ENCODE results near the gene TP53I11.

DNA sequence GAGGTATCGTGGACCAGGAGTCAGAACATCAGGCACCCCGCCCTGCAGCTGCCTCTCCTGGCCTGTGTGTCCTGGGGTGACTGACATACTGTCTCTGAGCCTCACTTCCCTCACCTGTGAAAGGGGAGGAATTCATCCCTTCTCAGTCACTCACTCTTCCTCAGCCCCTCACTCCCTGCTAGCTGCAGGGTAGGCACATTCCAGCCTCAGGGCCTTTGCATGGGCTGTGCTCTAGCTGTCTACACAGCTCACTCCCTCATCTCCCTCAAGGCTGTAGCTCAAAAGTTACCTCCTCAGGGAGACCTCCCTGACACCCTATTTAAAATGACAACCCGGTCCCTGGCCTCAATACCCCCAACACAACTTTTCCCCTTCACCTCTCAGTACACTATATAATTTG is 2.5 kb downstream of the TP53I11 start:
- no peak for TF ChIP-seq FOXM1 (IDR thresholded peaks at IDR 0.05; ENCODE audit: borderline replicate concordance, low read depth)
- no peak for TF ChIP-seq EP300 (IDR thresholded peaks at IDR 0.05; ENCODE audit: borderline replicate concordance)
- no peak for TF ChIP-seq NFIC (IDR thresholded peaks at IDR 0.05)
- TF ChIP-seq, protein P1, sequence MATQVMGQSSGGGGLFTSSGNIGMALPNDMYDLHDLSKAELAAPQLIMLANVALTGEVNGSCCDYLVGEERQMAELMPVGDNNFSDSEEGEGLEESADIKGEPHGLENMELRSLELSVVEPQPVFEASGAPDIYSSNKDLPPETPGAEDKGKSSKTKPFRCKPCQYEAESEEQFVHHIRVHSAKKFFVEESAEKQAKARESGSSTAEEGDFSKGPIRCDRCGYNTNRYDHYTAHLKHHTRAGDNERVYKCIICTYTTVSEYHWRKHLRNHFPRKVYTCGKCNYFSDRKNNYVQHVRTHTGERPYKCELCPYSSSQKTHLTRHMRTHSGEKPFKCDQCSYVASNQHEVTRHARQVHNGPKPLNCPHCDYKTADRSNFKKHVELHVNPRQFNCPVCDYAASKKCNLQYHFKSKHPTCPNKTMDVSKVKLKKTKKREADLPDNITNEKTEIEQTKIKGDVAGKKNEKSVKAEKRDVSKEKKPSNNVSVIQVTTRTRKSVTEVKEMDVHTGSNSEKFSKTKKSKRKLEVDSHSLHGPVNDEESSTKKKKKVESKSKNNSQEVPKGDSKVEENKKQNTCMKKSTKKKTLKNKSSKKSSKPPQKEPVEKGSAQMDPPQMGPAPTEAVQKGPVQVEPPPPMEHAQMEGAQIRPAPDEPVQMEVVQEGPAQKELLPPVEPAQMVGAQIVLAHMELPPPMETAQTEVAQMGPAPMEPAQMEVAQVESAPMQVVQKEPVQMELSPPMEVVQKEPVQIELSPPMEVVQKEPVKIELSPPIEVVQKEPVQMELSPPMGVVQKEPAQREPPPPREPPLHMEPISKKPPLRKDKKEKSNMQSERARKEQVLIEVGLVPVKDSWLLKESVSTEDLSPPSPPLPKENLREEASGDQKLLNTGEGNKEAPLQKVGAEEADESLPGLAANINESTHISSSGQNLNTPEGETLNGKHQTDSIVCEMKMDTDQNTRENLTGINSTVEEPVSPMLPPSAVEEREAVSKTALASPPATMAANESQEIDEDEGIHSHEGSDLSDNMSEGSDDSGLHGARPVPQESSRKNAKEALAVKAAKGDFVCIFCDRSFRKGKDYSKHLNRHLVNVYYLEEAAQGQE (IDR thresholded peaks at IDR 0.05; ENCODE audit: low read depth), result no peak
- TF ChIP-seq, protein P2, sequence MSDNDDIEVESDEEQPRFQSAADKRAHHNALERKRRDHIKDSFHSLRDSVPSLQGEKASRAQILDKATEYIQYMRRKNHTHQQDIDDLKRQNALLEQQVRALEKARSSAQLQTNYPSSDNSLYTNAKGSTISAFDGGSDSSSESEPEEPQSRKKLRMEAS (IDR thresholded peaks at IDR 0.05), result no peak
- TF ChIP-seq EGR1 (IDR thresholded peaks at IDR 0.05), result no peak

Data from Ishikawa (cell line).